Smooth muscle cell (in vitro differentiated cells): Measurements from ENCODE around the gene FGF2. TPM values are rescaled to one million over a fixed set of nuclear protein-coding genes. Genes with fewer than 3 reads are reported as not detected.

Source experiments
- DNase-seq: peaks from one replicate; lab custom pipeline; 2025; ENCODE audit not compliant: unreplicated experiment; lab: John Stamatoyannopoulos, UW
- H2AFZ ChIP-seq: fragments of 200-600 bp; sonication (generic); 2 replicates; pipeline ENCODE4 v1.6.0; 2016; ENCODE audit warnings: antibody characterized with exemption, low read depth, mild to moderate bottlenecking
- H3F3A ChIP-seq: fragments of 200-600 bp; sonication (generic); 2 replicates; pipeline ENCODE4 v1.6.0; 2017; ENCODE audit warnings: antibody characterized with exemption, low read depth
- H3K27ac ChIP-seq: fragments of 200-600 bp; sonication (generic); 2 replicates; pipeline ENCODE4 v1.5.1; 2016; ENCODE audit warnings: low read depth, mild to moderate bottlenecking
- H3K27me3 ChIP-seq: fragments of 200-600 bp; sonication (generic); 2 replicates; pipeline ENCODE4 v1.6.1; 2016; ENCODE audit warnings: low read depth, mild to moderate bottlenecking
- H3K36me3 ChIP-seq: fragments of 200-600 bp; sonication (generic); 2 replicates; pipeline ENCODE4 v1.5.1; 2016; ENCODE audit warnings: low read depth
- H3K4me1 ChIP-seq: fragments of 200-600 bp; sonication (generic); 2 replicates; pipeline ENCODE4 v1.5.1; 2016; ENCODE audit warnings: low read depth
- H3K4me2 ChIP-seq: fragments of 200-600 bp; sonication (generic); 2 replicates; pipeline ENCODE4 v1.6.0; 2016; ENCODE audit warnings: mild to moderate bottlenecking
- H3K4me3 ChIP-seq: fragments of 200-600 bp; sonication (generic); 2 replicates; pipeline ENCODE4 v1.5.1; 2016; ENCODE audit warnings: mild to moderate bottlenecking
- H3K79me2 ChIP-seq: fragments of 200-600 bp; sonication (generic); 2 replicates; pipeline ENCODE4 v1.6.0; 2016; ENCODE audit warnings: low read depth, mild to moderate bottlenecking
- H3K9ac ChIP-seq: fragments of 200-600 bp; sonication (generic); 2 replicates; pipeline ENCODE4 v1.6.0; 2016; ENCODE audit warnings: low read depth
- H3K9me3 ChIP-seq: fragments of 200-600 bp; sonication (generic); replicated peaks from 2 replicates; pipeline ENCODE4 v1.5.1; 2016; ENCODE audit warnings: low read depth
- H4K20me1 ChIP-seq: fragments of 200-600 bp; sonication (generic); 2 replicates; pipeline ENCODE4 v1.6.0; 2016; ENCODE audit warnings: low read depth
- WGBS: methylation state at CpG from one replicate; pipeline ENCODE4 v1.1.7; 2016; ENCODE audit warnings: low lambda C conversion rate; 5-methylcytosine and 5-hydroxymethylcytosine counted together
- polyA plus RNA-seq: library from polyadenylated mRNA; unstranded; fragments of >200 nt; fragmentation: Nextera tagmentation; extraction: Ambion mirVana; gene quantifications from 2 replicates; pipeline ENCODE4 v1.2.1, GENCODE V29; 2016
- total RNA-seq: library from RNA; depleted of rRNA; stranded (reverse); fragments of >200 nt; gene quantifications from 2 replicates; pipeline ENCODE4 v1.2.3, GENCODE V29; 2014
- TF ChIP-seq, protein P1 (sequence below): fragments of 200-600 bp; sonication (generic); IDR thresholded peaks from 2 replicates; pipeline ENCODE4 v1.5.1; 2017; ENCODE audit warnings: borderline replicate concordance, mild to moderate bottlenecking, antibody characterized with exemption; ENCODE audit not compliant: insufficient read depth, poor library complexity, severe bottlenecking

FGF2 gene
- total and polyA plus RNA-seq, 2 experiments from 2014 or later = 11.8 to 18.9 TPM

DNA sequence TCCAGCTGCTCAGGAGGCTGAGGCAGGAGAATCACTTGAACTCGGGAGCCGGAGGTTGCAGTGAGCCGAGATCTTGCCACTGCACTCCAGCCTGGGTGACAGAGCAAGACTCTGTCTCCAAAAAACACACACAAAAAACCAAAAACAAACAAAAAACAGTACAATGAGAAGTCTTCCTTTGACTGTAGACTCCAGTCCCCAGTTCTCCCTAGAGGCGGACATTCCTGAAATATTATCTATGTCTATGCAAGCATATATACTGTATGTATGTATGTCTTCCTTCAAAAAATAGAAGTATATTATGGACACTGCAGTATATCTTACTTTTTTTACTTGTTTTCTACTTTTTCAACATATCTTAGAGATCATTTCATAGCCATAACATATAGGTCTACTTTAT is 10.2 kb upstream of the FGF2 start:
- no peak overlapping the region for H3K4me2 ChIP-seq
- no peaks in the 10 kb centered on the region for H3K27me3 ChIP-seq
- WGBS = 97% methylated on average over 4 of the region's 4 CpGs
- H3F3A ChIP-seq = no peaks in the 10 kb centered on the region
- H3K27ac ChIP-seq = no peak overlapping the region
- no peaks in the 10 kb centered on the region for H3K36me3 ChIP-seq
- no peak overlapping the region for H2AFZ ChIP-seq
- TF ChIP-seq, protein P1, sequence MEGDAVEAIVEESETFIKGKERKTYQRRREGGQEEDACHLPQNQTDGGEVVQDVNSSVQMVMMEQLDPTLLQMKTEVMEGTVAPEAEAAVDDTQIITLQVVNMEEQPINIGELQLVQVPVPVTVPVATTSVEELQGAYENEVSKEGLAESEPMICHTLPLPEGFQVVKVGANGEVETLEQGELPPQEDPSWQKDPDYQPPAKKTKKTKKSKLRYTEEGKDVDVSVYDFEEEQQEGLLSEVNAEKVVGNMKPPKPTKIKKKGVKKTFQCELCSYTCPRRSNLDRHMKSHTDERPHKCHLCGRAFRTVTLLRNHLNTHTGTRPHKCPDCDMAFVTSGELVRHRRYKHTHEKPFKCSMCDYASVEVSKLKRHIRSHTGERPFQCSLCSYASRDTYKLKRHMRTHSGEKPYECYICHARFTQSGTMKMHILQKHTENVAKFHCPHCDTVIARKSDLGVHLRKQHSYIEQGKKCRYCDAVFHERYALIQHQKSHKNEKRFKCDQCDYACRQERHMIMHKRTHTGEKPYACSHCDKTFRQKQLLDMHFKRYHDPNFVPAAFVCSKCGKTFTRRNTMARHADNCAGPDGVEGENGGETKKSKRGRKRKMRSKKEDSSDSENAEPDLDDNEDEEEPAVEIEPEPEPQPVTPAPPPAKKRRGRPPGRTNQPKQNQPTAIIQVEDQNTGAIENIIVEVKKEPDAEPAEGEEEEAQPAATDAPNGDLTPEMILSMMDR = no peak
- H3K4me3 ChIP-seq = no peak overlapping the region
- no peaks in the 10 kb centered on the region for H3K79me2 ChIP-seq
- DNase-seq = no peak
- H3K9ac ChIP-seq = no peak overlapping the region
- H4K20me1 ChIP-seq = no peaks in the 10 kb centered on the region
- H3K4me1 ChIP-seq = no peaks in the 10 kb centered on the region
- H3K9me3 ChIP-seq = no peaks in the 10 kb centered on the region

DNA sequence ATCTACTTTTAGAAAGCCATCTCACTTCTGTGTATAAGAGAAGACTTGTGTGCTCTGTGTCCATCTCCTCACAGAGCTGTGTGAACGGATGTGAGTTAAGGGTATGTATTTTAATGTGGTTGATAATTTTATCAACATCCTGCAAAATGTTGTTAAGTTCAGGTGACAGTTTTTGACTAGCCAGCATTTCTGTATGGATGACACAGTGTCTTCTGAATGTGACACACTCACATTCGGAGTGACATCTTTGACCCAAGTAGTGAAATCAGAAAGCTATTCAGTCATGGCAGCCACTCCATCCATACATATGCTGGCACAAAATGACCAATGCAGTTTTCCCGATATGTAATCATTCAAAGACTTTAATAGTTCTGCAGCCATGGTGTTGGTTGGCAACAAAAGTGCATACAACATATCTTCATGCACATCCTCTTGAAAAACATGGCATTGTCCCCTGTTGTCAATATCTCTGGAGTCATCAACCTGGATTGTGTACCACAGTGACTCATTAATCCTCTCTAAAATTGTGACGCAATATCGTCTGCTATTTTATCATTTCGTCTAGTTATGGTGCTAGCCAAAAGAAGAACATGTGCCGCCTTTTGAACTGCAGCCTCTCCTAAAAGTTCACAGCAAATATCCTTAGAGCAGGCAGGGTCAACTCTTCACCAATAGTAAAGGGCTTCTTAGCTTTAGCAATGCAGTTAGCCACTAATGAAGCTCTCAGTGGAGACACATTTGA is 6.8 kb upstream of the FGF2 start:
- Histone ChIP-seq H3K4me1 (no peaks in the 10 kb centered on the region), H3K4me3 (no peak overlapping the region), H2AFZ (no peak overlapping the region), H3K36me3 (no peaks in the 10 kb centered on the region), H4K20me1 (no peaks in the 10 kb centered on the region), H3K79me2 (no peaks in the 10 kb centered on the region), H3K9me3 (no peaks in the 10 kb centered on the region), H3K9ac (no peak overlapping the region), H3F3A (no peaks in the 10 kb centered on the region), H3K27ac (no peak overlapping the region), H3K27me3 (no peaks in the 10 kb centered on the region), H3K4me2 (no peak overlapping the region)
- TF ChIP-seq, protein P1 = no peak
- 85% methylated on average over 7 of the region's 7 CpGs for WGBS
- DNase-seq = no peak

DNA sequence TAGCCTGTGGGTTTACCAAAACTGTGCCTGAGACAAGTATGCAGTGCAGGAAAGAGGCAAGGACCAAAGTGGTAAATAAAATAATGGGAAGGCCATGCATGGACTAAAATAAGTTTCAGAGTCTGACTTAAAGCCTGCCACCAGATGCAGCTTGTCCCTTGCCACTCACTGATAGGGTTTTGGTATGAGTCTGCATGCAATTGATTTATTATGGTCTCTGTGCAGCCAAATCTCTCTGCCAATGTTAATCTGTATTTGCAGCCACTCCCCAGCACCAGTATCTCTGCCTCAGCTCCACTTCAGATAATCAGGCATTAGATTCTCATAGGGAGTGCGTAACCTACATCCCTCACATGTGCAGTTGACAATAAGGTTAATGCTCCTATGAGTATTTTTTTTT is 5.5 kb upstream of the FGF2 start:
- no peaks in the 10 kb centered on the region for H4K20me1 ChIP-seq

More for the DNA sequence above, 5.5 kb upstream of the FGF2 start:
- WGBS = 100% methylated on average over 1 of the region's 1 CpG
- H3K27ac ChIP-seq = no peak overlapping the region
- H3K4me1 ChIP-seq = peaks cover 3% of the 10 kb centered on the region
- no peak overlapping the region for H3K9ac ChIP-seq
- H3F3A ChIP-seq = no peaks in the 10 kb centered on the region
- H2AFZ ChIP-seq = no peak overlapping the region
- DNase-seq = no peak
- no peaks in the 10 kb centered on the region for H3K36me3 ChIP-seq
- TF ChIP-seq, protein P1 = no peak
- no peaks in the 10 kb centered on the region for H3K27me3 ChIP-seq
- no peak overlapping the region for H3K4me3 ChIP-seq
- no peak overlapping the region for H3K4me2 ChIP-seq
- no peaks in the 10 kb centered on the region for H3K9me3 ChIP-seq
- no peaks in the 10 kb centered on the region for H3K79me2 ChIP-seq
